NCI-H2171 treated with DMSO at 0.1 percent for 48 hours (cell line): Measurements from ENCODE around the gene COX4I2.
A peak's percentile ranks its signal among the peaks of the same experiment; 100 is the strongest.

Experiments
- DNase-seq: peaks from one replicate; lab custom pipeline; 2025; lab: John Stamatoyannopoulos, UW

COX4I2 gene

DNA sequence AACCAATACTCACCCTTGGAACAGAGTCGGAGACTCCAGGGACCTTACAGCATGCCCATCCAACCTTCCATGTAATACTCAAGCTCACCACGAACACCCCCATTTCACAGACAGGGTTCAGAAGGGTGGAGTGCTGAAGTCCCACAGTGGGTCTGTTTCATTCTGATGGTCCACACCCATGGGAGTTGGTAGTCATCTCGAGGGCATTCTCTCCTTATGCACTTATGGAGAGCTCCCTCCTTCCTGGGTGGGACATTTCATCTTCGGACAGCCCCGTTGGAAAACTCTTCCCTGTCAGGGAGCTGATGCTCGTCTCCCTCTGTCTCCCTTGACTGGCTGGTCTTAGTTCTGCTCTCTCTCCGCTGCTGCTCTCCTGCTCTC lies 38.9 kb downstream of the COX4I2 start:
- no peak for DNase-seq

DNA sequence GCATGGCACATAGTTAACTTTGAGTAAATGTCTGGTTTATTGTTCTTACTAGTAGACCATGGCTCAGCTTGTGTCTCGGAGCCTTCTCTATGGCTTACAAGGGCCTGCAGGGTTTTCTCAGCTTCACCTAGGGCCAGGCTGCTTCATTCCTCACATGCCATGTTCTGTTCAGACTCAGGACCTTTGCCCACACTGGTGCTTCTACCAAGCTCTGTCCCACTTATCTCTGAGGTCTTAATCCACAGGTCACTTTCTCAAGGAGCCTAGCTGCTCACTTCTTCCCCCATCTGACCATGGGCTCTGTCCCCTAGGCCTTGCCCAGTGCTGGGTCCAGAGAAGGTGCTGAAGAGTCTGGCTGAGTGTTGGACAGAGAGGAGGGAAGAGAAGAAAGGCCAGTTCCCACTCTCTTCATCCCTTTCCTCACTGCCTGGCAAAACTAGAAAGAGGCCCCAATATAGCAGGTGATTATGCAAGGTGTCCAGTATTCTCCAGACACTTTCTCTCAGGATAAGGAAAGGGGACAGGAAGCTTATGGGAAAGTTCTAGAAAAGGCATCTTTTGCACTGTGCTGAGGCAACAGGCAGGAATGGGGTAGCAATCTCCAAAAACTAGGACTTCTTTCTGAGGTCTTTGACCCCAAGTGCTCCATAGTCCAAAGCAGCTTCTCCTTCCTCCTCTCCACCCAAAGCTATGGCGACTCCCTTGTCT lies 40.0 kb downstream of the COX4I2 start:
- DNase-seq: no peak

DNA sequence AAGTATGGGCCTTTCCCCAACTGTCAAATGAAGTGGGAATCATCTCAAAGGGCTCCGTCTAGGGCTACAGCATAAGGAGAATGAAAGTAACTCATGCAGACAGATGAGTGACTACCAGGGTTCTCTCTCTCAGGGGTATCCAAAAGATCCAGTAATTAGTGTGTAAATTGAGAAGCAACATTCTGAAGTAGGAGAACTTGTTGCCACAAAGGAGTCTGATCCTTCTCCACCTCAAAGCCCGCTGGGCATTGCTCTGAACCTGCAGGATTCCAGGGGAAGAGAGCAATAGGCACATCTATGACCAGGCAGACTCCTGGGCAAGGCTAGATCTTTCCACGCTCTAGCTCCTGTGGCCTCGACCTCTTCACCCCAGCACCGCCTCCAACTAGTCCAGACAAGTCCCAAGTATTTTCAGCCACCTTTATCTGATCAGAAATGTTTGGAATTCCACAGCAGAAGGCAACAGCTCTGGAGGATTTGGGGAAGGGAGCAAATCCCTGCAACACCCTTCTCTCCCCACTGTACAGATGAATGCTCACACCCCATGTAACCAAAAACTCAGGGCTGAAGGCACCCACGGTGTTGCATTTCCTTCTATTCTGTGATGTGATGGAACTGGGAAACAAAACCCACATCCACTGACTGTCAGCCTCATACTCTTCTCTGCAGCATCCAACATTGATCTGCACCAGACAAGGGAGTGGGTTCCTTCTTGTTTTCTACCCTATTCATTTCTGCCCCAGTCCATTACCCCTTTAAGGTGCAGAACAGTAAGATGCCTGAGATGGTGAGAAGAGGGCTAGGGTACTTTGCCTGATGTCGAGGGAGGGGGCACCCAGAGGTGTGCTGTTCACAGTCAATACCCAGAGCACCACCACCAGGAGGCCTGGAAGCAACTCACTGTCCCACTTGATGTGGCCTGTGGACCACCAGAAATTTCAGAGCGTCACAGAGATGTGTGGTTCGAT lies 41.0 kb downstream of the COX4I2 start:
- no peak for DNase-seq

DNA sequence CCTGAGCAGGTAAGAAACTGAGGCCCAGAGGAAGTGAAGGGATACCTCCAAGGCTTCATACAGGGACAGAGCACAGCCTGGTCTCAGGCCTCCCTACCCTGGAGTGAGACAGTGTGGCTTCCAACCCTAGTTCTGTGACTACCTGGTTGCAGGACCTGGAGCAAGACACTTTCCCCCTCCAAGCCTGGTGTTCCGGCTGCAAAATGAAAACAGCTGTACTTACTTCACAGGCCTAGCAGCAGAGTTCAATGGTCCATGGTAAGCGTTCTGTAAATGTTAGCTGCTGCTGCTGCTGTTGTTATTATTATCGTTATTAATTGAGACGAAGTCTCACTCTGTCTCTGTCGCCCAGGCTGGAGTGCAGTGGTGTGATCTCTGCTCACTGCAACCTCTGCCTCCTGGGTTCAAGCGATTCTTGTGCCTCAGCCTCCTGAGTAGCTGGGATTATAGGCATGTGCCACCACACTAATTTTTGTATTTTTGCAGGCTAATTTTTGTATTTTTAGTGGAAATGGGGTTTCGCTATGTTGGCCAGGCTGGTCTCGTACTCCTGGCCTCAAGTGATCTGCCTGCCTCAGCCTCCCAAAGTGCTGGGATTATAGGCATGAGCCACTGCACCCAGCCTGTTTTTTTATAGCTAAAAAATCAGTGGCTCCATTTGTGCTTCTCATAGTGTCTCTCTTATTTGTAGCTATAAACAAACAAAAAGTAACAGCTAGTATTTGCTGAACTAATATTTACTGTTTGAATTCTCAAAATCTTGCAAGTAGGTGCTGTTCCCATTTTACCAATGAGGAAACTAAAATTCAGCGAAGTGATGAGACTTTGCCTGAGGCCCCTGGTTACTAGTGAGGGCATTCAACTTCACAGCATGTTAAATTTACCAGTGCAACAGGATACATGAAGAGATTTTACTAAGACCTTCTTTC lies 41.9 kb downstream of the COX4I2 start:
- no peak for DNase-seq

DNA sequence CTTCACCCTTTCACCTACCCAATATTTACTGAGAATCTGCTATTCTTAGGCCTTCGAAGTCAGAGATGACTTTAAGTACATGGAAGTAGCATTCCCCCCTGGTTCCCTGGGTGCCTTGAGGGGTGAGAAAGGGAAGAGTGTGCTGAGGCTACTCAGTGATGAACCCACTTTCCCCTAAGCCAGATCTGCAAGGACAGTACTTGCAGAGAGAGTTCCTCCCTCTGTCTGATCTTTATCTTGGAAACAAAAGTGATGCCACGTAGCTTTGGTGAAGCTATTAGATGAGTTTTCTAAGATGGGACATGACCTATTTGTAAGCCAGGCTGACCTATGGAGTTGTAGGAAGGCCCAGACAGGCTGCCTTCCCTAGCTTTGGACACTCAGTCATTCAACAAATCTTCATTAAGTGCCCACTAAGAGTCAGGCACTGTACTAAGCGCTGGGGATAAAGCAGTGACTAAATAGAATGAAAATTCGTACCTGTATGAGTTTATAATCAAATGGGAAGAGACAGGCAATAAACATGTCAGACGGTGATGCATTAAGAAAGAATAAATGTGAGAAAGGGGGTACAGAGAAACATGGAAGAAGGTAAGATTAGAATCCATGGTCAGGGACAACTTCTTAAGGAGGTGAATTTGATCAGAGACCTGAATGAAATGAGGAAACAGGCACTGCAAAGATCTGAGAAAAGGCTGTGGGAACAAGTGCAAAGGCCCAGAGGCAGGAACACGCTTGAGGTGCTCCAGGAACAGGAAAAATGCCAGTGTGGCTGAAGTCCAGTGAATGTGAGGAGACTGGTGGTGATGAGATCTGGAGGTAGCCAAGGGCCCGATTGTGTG lies 42.8 kb downstream of the COX4I2 start:
- no peak for DNase-seq

DNA sequence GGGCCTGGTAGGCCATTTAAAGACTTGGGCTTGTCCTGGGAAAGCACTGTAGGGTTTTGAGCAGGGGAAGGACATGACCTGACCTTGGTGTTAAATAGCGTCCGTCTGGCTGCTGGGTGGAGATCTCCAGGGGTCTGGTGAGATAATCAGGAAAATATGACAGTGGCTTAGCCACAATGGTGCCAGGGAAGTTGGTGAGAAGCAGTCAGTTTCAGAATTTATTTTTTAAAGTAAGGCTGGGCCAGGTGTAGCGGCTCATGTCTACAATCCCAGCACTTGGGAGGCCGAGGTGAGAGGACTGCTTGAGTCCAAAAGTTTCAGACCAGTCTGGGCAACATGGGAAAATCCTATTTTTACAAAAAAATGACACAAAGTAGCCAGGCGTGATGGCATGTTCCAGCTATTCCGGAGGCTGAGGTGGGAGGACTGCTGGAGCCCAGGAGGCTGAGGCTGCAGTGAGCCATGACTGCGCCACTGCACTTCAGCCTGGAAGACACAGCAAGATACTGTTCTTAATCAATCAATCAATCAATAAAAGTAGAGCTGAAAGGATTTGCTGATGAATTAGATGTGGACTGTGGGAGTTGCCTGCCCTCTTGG lies 43.5 kb downstream of the COX4I2 start:
- DNase-seq: no peak

DNA sequence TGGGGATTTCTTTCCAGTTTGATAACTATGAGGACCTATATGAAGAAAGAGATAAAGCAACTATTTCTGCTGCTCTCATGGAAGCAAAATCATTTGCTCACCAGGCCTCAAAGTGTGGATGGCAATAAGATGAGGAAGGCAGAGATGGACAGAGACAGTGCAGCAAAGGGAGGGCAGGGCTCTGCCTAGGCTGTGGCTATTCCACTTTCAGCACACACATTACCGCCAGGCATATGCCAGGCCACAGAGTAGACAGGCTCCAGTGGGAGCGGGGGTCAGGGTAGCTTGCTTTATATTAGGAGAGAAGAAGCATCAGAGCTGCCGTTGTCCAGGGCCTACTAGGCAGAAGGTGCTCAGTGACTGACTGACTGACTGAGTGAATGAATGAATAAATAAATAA lies 44.1 kb downstream of the COX4I2 start:
- no peak for DNase-seq

DNA sequence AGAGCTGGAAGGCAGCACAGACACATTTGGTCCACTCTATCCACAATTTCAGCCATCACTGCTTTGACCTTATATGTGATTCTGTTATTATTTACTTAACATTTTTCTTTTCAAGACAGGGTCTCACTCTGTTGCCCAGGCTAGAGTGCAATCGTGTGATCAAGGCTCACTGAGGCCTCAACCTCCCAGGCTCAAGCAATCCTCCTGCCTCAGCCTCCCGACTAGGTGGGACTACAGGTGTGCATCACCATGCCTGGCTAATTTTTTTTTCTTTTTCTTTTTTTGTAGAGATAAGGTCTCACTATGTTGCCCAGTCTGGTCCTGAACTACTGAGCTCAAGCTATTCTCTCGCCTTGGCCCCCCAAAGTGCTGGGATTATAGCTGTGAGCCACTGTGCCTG lies 44.6 kb downstream of the COX4I2 start:
- DNase-seq: no peak

DNA sequence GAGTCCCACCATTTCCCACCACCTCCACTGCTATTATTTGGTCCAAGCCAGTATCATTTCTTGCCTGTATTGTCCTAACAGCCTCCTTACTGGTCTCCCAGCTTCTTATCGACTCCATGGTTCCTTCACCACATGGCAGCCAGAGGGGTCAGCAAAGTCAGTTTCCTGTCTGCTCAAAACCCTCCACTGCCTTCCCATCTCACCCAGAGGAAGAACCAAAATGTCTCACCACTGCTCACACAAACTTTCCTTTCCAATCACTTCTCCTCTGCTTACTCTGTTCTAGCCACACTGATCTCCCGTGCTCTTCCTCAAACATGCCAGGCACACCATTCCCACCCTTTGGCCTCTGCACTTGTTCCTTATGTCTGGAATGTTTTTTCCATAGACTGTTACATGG lies 45.2 kb downstream of the COX4I2 start:
- DNase-seq: no peak

DNA sequence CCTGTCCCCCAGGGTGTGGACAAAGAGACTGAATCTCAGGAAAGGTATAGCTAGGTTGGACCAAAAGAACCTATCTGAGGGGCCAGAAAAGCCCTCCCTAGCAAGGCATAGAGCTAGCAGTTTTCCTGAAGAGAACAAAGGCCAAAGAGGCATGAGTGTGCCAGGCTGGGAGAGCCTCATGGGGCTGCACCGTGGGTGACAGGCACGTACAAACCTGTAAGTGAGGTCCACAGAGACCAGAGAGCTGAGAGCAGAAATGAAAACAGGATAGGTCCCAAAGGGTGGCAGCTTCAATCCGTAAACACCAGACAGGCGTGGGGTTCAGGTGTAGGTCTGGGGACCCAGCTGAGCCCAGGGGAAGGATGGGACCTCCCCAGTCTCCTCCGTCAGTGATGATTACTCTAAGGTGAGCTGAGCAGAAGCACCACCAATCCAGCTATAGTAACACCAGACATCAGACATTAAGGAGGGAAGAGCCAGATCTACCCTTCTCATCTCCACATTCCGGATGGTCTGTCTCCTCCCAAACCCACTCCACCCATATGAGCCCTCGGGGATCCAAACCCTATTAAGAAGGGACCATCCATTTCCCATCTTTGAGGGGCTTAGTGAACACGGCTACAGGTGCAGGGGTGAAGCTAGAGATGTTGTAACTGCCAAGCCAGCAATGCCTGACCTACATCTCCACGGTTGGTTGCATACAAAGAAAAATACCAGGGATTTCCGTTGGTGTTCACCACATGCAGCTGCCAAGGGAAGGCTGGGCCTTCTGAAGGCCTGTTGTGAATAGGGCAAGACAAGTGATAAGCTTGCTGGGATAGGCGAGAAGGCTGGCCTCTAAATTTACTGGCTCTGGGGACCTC lies 46.7 kb downstream of the COX4I2 start:
- DNase-seq: peak; percentile 51

DNA sequence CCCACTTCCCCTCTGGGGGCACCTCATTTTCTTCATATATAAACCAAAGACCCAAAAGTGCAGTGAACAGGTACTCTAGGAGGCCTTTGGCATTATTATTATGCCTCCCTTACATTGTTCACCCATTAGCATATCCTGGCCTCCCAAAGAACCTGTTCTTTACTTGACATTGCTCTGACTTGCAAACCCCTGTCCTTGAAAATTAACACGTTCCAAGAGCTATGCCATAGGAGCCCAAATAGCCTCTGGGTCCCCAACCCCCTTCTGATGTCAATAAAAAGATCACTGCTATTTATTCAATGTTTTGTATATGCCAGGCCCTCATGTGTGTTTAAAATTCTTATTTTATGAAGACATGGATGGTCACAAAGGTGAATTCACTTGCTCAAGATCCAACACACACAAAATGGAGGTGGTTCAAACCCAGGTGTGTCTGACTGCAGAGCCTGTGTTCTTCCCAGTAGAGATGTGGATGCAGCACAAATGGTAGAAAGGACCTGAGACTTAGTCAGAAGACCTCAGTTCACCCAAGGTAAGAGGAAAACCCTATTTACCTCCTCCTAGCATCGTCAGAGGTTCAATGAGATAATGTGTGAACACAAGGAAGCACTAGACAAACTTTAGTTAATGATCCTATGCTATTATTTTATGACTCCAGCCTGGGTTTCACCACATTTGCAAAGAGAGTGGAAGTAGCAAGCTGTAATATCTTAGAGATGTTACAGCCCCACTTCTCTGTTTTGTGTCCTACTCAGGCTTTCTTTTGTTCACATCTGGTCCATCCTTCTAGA lies 48.3 kb downstream of the COX4I2 start:
- no peak for DNase-seq

DNA sequence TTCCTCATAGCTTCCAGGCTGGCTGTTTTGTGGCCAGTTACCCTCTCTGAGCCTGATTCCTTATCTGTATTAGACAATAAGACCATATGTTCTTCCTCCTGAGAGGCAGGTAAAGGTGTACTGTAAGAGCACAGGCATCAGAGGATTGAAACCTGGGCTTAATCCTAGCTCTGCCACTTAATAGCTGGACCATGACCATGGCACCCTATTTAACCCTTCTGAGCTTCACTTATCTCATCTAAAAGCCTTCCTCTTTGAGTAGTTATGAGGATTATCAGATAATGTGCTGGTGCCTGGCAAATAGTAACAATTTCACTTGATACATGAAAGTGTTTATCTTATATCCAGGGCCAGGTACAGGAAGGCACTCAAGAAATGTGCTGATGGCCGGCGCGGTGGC lies 50.1 kb downstream of the COX4I2 start:
- DNase-seq: peak; percentile 29

DNA sequence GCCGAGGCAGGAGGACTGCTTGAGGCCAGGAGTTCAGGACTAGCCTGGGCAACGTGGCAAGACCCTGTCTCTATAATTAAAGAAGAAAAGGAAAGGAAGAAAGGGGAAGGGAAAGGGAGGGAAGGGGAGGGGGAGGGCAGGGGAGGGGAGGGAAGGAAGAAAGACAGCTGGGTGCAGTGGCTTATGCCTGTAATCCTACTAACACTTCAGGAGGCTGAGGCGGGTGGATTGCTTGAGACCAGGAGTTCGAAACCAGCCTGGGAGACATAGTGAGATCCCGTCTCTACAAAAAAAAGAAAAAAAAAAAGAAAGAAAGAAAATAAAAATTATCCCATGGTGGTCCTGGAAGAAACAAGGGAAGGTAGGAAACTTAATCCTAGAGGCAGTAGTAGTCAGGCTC lies 51.4 kb downstream of the COX4I2 start:
- DNase-seq: no peak

DNA sequence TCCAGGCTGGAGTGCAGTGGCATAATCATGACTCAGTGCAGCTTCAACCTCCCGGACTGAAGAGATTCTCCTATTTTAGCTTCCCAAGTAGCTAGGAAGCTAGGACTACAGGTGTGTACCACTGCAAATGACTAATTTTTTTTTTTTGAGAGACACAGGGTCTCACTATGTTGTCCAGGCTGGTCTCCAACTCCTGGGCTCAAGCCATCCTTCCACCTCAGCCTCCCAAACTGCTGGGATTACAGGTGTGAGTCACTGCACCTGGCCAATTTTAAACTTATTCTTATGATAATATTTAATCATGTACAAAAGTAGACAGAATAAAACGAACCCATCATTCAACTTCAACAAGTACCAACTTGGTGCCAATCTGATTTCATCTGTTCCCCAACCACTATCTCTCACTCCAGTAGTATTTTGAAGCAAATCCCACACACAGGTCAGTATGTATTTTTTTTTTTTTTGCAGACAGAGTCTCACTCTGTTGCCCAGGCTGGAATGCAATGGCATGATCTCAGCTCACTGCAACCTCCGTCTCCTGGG lies 52.5 kb downstream of the COX4I2 start:
- no peak for DNase-seq

DNA sequence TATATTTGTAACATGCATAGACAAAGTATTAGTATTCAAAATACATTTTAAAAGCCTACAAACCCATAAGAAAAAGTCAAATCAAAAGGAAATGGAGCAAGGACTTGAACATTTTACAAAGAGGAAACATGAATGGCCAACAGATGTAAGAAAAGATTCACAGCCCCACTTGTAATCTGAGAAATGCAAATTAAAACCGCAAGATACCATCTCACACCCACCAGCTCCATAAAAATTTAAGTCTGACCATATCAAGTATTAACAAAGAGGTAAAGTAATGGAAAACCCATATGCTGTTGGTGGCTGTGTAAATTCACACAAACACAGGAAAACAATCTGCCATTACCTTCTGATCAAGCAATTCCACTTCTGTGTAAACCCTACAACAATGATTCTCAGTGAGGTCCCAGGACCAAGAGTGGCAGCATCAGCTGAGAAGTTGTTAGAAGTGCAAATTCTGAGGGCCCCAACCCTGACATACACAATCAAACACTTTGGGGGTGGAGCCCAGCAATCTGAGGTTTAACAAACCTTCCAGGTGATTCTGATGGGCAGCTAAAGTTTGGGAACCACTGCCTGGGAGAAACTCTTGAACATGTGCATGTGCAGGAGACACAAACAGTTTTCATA lies 54.0 kb downstream of the COX4I2 start:
- DNase-seq: peak; percentile 87

DNA sequence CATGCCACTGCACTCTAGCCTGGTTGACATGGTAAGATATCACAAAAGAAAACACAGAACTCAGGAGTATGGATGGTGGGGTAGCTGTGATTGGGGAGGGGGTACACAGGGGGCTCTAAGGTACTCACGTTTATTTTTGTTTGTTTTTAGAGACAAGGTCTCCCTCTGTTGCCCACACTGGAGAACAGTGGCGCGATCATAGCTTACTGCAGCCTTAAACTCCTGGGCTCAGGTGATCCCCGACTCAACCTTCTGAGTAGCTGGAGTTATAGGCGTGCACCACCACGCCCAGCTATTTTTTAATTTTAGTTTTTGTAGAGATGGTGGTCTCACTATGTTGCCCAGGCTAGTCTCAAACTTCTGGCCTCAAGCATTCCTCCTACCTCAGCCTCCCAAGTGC lies 55.7 kb downstream of the COX4I2 start:
- DNase-seq: no peak

DNA sequence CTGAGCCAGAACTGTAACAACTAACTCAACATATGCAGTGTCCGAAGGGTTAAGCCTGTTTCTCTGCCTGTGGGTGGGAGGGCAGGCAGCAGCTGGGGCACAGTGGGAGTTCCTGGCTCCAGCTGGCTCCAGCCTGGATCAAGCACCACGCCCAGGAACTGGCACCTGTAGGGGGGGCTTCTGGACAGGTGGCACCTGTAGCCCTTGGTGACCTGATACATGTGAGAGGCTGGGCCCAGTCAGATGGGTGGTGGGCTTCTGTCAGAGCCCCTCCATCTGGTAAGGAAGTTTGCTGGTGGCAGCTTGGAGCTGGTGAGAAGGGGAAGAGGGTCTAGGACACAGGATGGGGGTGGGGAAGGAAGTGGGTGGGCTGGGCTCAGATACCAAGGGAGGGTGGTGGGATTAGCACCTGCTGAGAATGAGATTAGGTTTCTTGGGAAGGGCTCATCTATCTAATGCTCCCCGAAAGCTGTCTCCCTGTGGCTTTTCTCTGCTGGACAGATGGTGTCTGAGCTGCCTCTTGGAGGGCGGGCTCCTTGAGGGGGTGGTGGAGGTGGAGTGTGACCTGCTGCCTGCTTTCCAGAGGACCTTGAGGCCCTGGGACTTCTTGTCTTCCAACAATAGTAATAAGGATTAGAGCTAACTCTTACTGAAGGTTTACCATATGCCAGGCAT lies 56.4 kb downstream of the COX4I2 start:
- peak; percentile 100 for DNase-seq
